Hematopoietic multipotent progenitor cell treated with erythropoietin and hydrocortisone succinate and interleukin-3 and kit ligand, for 17 days (in vitro differentiated cells): ENCODE measurements around the gene SCN2B.
"Not testable (repeated sequence)": the region's sequence is repeated elsewhere in the genome, so short reads cannot be mapped to it uniquely, and the experiment has no call there.

Source experiments
- DNase-seq: peaks from one replicate; pipeline ENCODE4 v3.0.0-alpha.2; 2015; ENCODE audit warnings: low spot score

The SCN2B gene

GRCh38 chr11:118206391-118207031, 30.1 kb upstream of the SCN2B start:
- DNase-seq, result no peak

- DNase-seq, result no peak
Observed at GRCh38 chr11:118205606-118206378, 29.4 kb upstream of the SCN2B start.

- no peak for DNase-seq
Observed at GRCh38 chr11:118202599-118203422, 26.4 kb upstream of the SCN2B start.

- no peak for DNase-seq
Observed at GRCh38 chr11:118201966-118202365, 25.5 kb upstream of the SCN2B start.

GRCh38 chr11:118200901-118201680, 24.7 kb upstream of the SCN2B start:
- no peak for DNase-seq

GRCh38 chr11:118200497-118200896, 24.1 kb upstream of the SCN2B start:
- DNase-seq, result no peak

GRCh38 chr11:118199135-118199534, 22.7 kb upstream of the SCN2B start:
- DNase-seq, result no peak

GRCh38 chr11:118198370-118198769, 21.9 kb upstream of the SCN2B start:
- peak; percentile 67 for DNase-seq

- no peak for DNase-seq
Observed at GRCh38 chr11:118194835-118195627, 18.6 kb upstream of the SCN2B start.

- DNase-seq, result no peak
Observed at GRCh38 chr11:118193910-118194566, 17.6 kb upstream of the SCN2B start.

- not testable (repeated sequence) for DNase-seq
Observed at GRCh38 chr11:118192817-118193216, 16.4 kb upstream of the SCN2B start.

GRCh38 chr11:118190942-118191506, 14.6 kb upstream of the SCN2B start:
- DNase-seq, result not testable (repeated sequence)

GRCh38 chr11:118186346-118187107, 10.1 kb upstream of the SCN2B start:
- DNase-seq, result no peak

GRCh38 chr11:118184784-118185579, 8.5 kb upstream of the SCN2B start:
- no peak for DNase-seq

GRCh38 chr11:118183691-118184090, 7.3 kb upstream of the SCN2B start:
- DNase-seq, result not testable (repeated sequence)

- no peak for DNase-seq
Observed at GRCh38 chr11:118180300-118180703, 3.9 kb upstream of the SCN2B start.

GRCh38 chr11:118176778-118177134, 317 bp upstream of the SCN2B start:
- no peak for DNase-seq
